H9 (cell line): ENCODE measurements around the gene TTC12. TPM values are rescaled to one million over a fixed set of nuclear protein-coding genes. Genes with fewer than 3 reads are reported as not detected.

Experiments
- DNase-seq: peaks from one replicate; pipeline ENCODE4 v3.0.0-alpha.2; 2017
- H2AFZ ChIP-seq: one replicate; pipeline ENCODE4 v1.6.1; 2013; ENCODE audit warnings: mild to moderate bottlenecking, low read length, control low read depth, moderate library complexity
- H2AK5ac ChIP-seq: 2 replicates; pipeline ENCODE4 v1.6.1; 2013; ENCODE audit warnings: low read length, control low read depth, mixed read lengths; ENCODE audit not compliant: insufficient read length
- H2BK120ac ChIP-seq: one replicate; pipeline ENCODE4 v1.6.1; 2013; ENCODE audit warnings: low read depth, mild to moderate bottlenecking, low read length, control low read depth, inconsistent platforms; ENCODE audit not compliant: poor library complexity, severe bottlenecking
- H2BK12ac ChIP-seq: 2 replicates; pipeline ENCODE4 v1.6.1; 2013; ENCODE audit warnings: low read length, control low read depth, mixed read lengths, low read depth; ENCODE audit not compliant: insufficient read length
- H2BK15ac ChIP-seq: 2 replicates; pipeline ENCODE4 v1.6.1; 2013; ENCODE audit warnings: low read depth, low read length, control low read depth
- H2BK20ac ChIP-seq: one replicate; pipeline ENCODE4 v1.6.1; 2013; ENCODE audit warnings: low read depth, mild to moderate bottlenecking, low read length, control low read depth, inconsistent platforms; ENCODE audit not compliant: poor library complexity, severe bottlenecking
- H2BK5ac ChIP-seq: 2 replicates; pipeline ENCODE4 v1.6.1; 2013; ENCODE audit warnings: low read length, control low read depth, mixed read lengths; ENCODE audit not compliant: insufficient read length
- H3K14ac ChIP-seq: 2 replicates; pipeline ENCODE4 v1.6.1; 2013; ENCODE audit warnings: low read length, control low read depth; ENCODE audit not compliant: insufficient read depth
- H3K18ac ChIP-seq: 2 replicates; pipeline ENCODE4 v1.6.1; 2013; ENCODE audit warnings: low read depth, mild to moderate bottlenecking, mixed read lengths, low read length, control low read depth; ENCODE audit not compliant: insufficient read length
- H3K23ac ChIP-seq: 2 replicates; pipeline ENCODE4 v1.6.1; 2013; ENCODE audit warnings: low read length, control low read depth, mixed read lengths, low read depth; ENCODE audit not compliant: insufficient read length
- H3K23me2 ChIP-seq: 2 replicates; pipeline ENCODE4 v1.6.1; 2013; ENCODE audit warnings: low read depth, mild to moderate bottlenecking, mixed read lengths, low read length, control low read depth; ENCODE audit not compliant: insufficient read length, poor library complexity, severe bottlenecking
- H3K27ac ChIP-seq: 2 replicates; pipeline ENCODE4 v1.5.1; 2013; ENCODE audit warnings: low read length, control low read depth, mixed read lengths, low read depth; ENCODE audit not compliant: insufficient read length
- H3K27me3 ChIP-seq: 2 replicates; pipeline ENCODE4 v1.6.1; 2013; ENCODE audit warnings: low read length, control low read depth, inconsistent platforms; ENCODE audit not compliant: insufficient read depth
- H3K4ac ChIP-seq: 2 replicates; pipeline ENCODE4 v1.6.1; 2013; ENCODE audit warnings: low read depth, mild to moderate bottlenecking, control low read depth, inconsistent platforms, low read length, moderate library complexity
- H3K4me1 ChIP-seq: 2 replicates; pipeline ENCODE4 v1.6.1; 2013; ENCODE audit warnings: low read length, control low read depth, inconsistent platforms; ENCODE audit not compliant: insufficient read depth
- H3K4me2 ChIP-seq: 2 replicates; pipeline ENCODE4 v1.6.1; 2013; ENCODE audit warnings: low read length, control low read depth, mixed read lengths; ENCODE audit not compliant: insufficient read length, insufficient read depth
- H3K56ac ChIP-seq: 2 replicates; pipeline ENCODE4 v1.6.1; 2013; ENCODE audit warnings: low read depth, mild to moderate bottlenecking, mixed read lengths, low read length, control low read depth; ENCODE audit not compliant: insufficient read length
- H3K79me1 ChIP-seq: 2 replicates; pipeline ENCODE4 v1.6.1; 2013; ENCODE audit warnings: low read depth, mild to moderate bottlenecking, moderate library complexity, low read length, control low read depth, inconsistent platforms; ENCODE audit not compliant: insufficient read depth, poor library complexity, severe bottlenecking
- H3K79me2 ChIP-seq: 2 replicates; pipeline ENCODE4 v1.6.1; 2013; ENCODE audit warnings: low read length, control low read depth, inconsistent platforms; ENCODE audit not compliant: insufficient read depth
- H3K9ac ChIP-seq: 2 replicates; pipeline ENCODE4 v1.6.1; 2013; ENCODE audit warnings: low read length, control low read depth, mixed read lengths; ENCODE audit not compliant: insufficient read length; ENCODE audit errors: extremely low read depth
- H3K9me3 ChIP-seq: one replicate; pipeline ENCODE4 v1.6.1; 2013; ENCODE audit warnings: low read depth, low read length, inconsistent platforms; ENCODE audit not compliant: control insufficient read depth
- H3T11ph ChIP-seq: one replicate; pipeline ENCODE4 v1.6.1; 2013; ENCODE audit warnings: mild to moderate bottlenecking, low read length, control low read depth, inconsistent platforms
- H4K20me1 ChIP-seq: one replicate; pipeline ENCODE4 v1.6.1; 2013; ENCODE audit not compliant: control insufficient read depth, insufficient read length, insufficient read depth
- H4K5ac ChIP-seq: 2 replicates; pipeline ENCODE4 v1.6.1; 2013; ENCODE audit warnings: low read depth, mild to moderate bottlenecking, mixed read lengths, low read length, control low read depth; ENCODE audit not compliant: insufficient read length
- H4K8ac ChIP-seq: replicated peaks from 2 replicates; pipeline ENCODE4 v1.6.1; 2013; ENCODE audit warnings: low read length, control low read depth, mixed read lengths, low read depth; ENCODE audit not compliant: insufficient read length
- H4K91ac ChIP-seq: 2 replicates; pipeline ENCODE4 v1.6.1; 2013; ENCODE audit warnings: low read depth, mild to moderate bottlenecking, moderate library complexity, mixed read lengths, low read length, control low read depth; ENCODE audit not compliant: insufficient read length
- H3K27ac Mint-ChIP-seq, 3 experiments: 2 replicates in 2 of 3; 3 replicates in 1 of 3; pipeline ENCODE4 v1.8.0; 2020 to 2021; ENCODE audit warnings: mixed read lengths in 3 of 3, mild to moderate bottlenecking in 1 of 3, moderate library complexity in 1 of 3
- H3K27me3 Mint-ChIP-seq: 2 replicates; pipeline ENCODE4 v1.8.0; 2021; ENCODE audit warnings: low read depth, mild to moderate bottlenecking, moderate library complexity, mixed read lengths
- H3K36me3 Mint-ChIP-seq, 3 experiments: 2 replicates in 2 of 3; 3 replicates in 1 of 3; pipeline ENCODE4 v1.8.0; 2020 to 2021; ENCODE audit warnings: low read depth in 3 of 3, mixed read lengths in 3 of 3; ENCODE audit not compliant: insufficient read depth in 1 of 3
- H3K4me1 Mint-ChIP-seq, 2 experiments: 2 replicates each; pipeline ENCODE4 v1.8.0; 2020; ENCODE audit warnings: mixed read lengths in 2 of 2
- H3K4me3 Mint-ChIP-seq, 2 experiments: 2 replicates in 1 of 2; 3 replicates in 1 of 2; pipeline ENCODE4 v1.8.0; 2020 to 2021; ENCODE audit warnings: mild to moderate bottlenecking in 2 of 2, mixed read lengths in 2 of 2, moderate library complexity in 1 of 2
- H3K9me3 Mint-ChIP-seq, 2 experiments: 2 replicates in 1 of 2; 3 replicates in 1 of 2; pipeline ENCODE4 v1.8.0; 2020; ENCODE audit warnings: mild to moderate bottlenecking in 2 of 2, mixed read lengths in 2 of 2, moderate library complexity in 1 of 2
- WGBS: extraction: QIAGEN DNeasy Blood & Tissue Kit; methylation state at CpG from one replicate; pipeline ENCODE4 v1.1.7; 2013; ENCODE audit warnings: missing lambda C conversion rate, low lambda C conversion rate, mixed read lengths; ENCODE audit not compliant: insufficient read length; ENCODE audit errors: extremely low coverage; 5-methylcytosine and 5-hydroxymethylcytosine counted together
- total RNA-seq: library from RNA; stranded (reverse); gene quantifications from 2 replicates; pipeline ENCODE4 v1.2.1, GENCODE V29; 2021
- TF ChIP-seq, protein P1 (sequence below): fragments of 200-600 bp; sonication (generic); conservative IDR thresholded peaks from 3 replicates; pipeline ENCODE4 v1.8.0; 2021; ENCODE audit warnings: antibody characterized with exemption, mild to moderate bottlenecking

Gene TTC12
- total RNA-seq, 1 experiment from 2014 or later: 8.3 TPM

DNA sequence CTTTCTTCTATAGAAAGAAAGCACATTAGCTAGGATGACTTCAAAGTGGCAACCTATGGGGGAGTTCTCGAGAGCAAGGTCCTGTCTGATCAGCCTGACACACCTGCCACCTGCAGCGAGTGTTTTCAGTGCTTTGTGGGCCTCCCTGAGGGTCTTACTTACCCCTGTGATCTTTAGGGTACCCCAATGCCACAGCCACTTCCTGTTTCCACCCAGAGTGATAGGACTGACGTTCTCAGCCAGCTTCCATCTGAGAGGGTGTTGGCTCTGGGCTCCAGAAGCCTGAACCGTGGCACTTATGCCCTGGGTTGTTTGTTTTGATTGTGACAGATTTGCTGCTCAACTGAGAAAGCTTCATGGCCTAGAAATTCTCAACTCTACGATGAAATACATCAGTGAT is 51.5 kb downstream of the TTC12 start:
- Histone ChIP-seq H3K4me2 (no peak overlapping the region), H3K4ac (no peak overlapping the region), H2AFZ (no peak overlapping the region), H3K14ac (no peak overlapping the region), H4K20me1 (no peaks in the 10 kb centered on the region), H2BK5ac (no peak overlapping the region), H2BK120ac (no peak overlapping the region), H3K79me2 (no peaks in the 10 kb centered on the region), H4K5ac (no peak overlapping the region), H3K23ac (no peak overlapping the region), H2AK5ac (no peak overlapping the region), H3K27me3 (no peaks in the 10 kb centered on the region), H3K23me2 (no peaks in the 10 kb centered on the region), H2BK20ac (no peak overlapping the region), H3K79me1 (no peaks in the 10 kb centered on the region), H3K56ac (no peak overlapping the region), H4K8ac (no peak overlapping the region), H3T11ph (no peak overlapping the region), H3K9ac (no peak overlapping the region), H2BK12ac (no peak overlapping the region), H3K4me1 (peaks cover 3% of the 10 kb centered on the region; the same call in 1 of the 2 replicates), H3K18ac (no peak overlapping the region), H2BK15ac (no peak overlapping the region), H3K9me3 (no peaks in the 10 kb centered on the region), H4K91ac (no peak overlapping the region), H3K27ac (no peak overlapping the region)
- TF ChIP-seq, protein P1, sequence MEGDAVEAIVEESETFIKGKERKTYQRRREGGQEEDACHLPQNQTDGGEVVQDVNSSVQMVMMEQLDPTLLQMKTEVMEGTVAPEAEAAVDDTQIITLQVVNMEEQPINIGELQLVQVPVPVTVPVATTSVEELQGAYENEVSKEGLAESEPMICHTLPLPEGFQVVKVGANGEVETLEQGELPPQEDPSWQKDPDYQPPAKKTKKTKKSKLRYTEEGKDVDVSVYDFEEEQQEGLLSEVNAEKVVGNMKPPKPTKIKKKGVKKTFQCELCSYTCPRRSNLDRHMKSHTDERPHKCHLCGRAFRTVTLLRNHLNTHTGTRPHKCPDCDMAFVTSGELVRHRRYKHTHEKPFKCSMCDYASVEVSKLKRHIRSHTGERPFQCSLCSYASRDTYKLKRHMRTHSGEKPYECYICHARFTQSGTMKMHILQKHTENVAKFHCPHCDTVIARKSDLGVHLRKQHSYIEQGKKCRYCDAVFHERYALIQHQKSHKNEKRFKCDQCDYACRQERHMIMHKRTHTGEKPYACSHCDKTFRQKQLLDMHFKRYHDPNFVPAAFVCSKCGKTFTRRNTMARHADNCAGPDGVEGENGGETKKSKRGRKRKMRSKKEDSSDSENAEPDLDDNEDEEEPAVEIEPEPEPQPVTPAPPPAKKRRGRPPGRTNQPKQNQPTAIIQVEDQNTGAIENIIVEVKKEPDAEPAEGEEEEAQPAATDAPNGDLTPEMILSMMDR: no peak
- Mint-ChIP-seq H3K4me1 (peaks cover 17 to 21% of the 10 kb centered on the region in 2 experiments), H3K36me3 (no peaks in the 10 kb centered on the region), H3K4me3 (no peak overlapping the region), H3K27me3 (no peaks in the 10 kb centered on the region), H3K9me3 (no peaks in the 10 kb centered on the region), H3K27ac (no peak overlapping the region)
- no peak for DNase-seq
- WGBS: no CpG with 5 or more reads among the region's 5 CpGs
